ENCODE data around the gene M1AP. TPM values are rescaled to one million over a fixed set of nuclear protein-coding genes. Genes with fewer than 3 reads are reported as not detected.

Gene M1AP
- total and polyA plus RNA-seq, 2 of the 8 experiments (the other 6 are each of a cell fraction or from before 2014, with no cell fraction given): 4.8 TPM

- no peak for TF ChIP-seq YY1 (IDR thresholded peaks at IDR 0.05; ENCODE audit: low read depth, low read length)
Measured at GRCh38 chr2:74536166-74536950, 111.8 kb downstream of the M1AP start (continued).
